Right atrium auricular region (tissue), 2 donors: ENCODE measurements around the gene MLYCD. TPM values are rescaled to one million over a fixed set of nuclear protein-coding genes. Genes with fewer than 3 reads are reported as not detected.

Experiments
- DNase-seq: peaks from one replicate; pipeline ENCODE4 v3.0.0-alpha.2; 2019; ENCODE audit warnings: low spot score
- H3K27ac ChIP-seq, 2 donors: fragments of 200-600 bp; sonication (generic); 1 replicate in 1 of 2; 2 replicates in 1 of 2; pipeline ENCODE4 v1.5.1; 2016 to 2019
- H3K27me3 ChIP-seq, 2 donors: fragments of 200-600 bp; sonication (generic); one replicate each; pipeline versions ENCODE4 v1.5.1 to v1.6.0; 2017 to 2019
- H3K36me3 ChIP-seq: fragments of 200-600 bp; sonication (generic); one replicate; pipeline ENCODE4 v1.5.1; 2016
- H3K4me1 ChIP-seq, 2 donors: fragments of 200-600 bp; sonication (generic); one replicate each; pipeline versions ENCODE4 v1.5.1 to v1.6.0; 2017 to 2019
- H3K4me3 ChIP-seq, 2 donors: fragments of 200-600 bp; sonication (generic); 1 replicate in 1 of 2; 2 replicates in 1 of 2; pipeline ENCODE4 v1.5.1; 2017 to 2019; ENCODE audit warnings: mild to moderate bottlenecking in 1 of 2, moderate library complexity in 1 of 2
- H3K9me3 ChIP-seq, 2 donors: fragments of 200-600 bp; sonication (generic); one replicate each; pipeline ENCODE4 v1.5.1; 2019
- CTCF ChIP-seq, 2 donors: fragments of 200-600 bp; sonication (generic); IDR thresholded peaks; one replicate each; pipeline ENCODE4 v1.5.1; 2019; ENCODE audit warnings: antibody characterized with exemption in 2 of 2
- total RNA-seq, 2 donors: library from RNA; depleted of rRNA; stranded (reverse); fragments of >200 nt; gene quantifications; one replicate each; pipeline ENCODE4 v1.1.0, GENCODE V29; 2016

Gene MLYCD
- total RNA-seq, 2 donors from 2014 or later = 22.0 to 37.0 TPM

- peak; percentile 80 for DNase-seq
- peaks cover 0 to 37% of the 10 kb centered on the region in 2 donors for H3K4me1 ChIP-seq
Measured at GRCh38 chr16:83954577-83955016, 55.7 kb downstream of the MLYCD start.

GRCh38 chr16:83955218-83956130 lies 56.6 kb downstream of the MLYCD start:
- H3K4me1 ChIP-seq = peaks cover 0 to 37% of the 10 kb centered on the region in 2 donors
- peak overlapping the region in 1 of 2 donors; percentile 98 for H3K27ac ChIP-seq
- no peak overlapping the region for H3K4me3 ChIP-seq
- TF ChIP-seq CTCF (IDR thresholded peaks at IDR 0.05) = no peak
- H3K27me3 ChIP-seq = no peaks in the 10 kb centered on the region
- H3K9me3 ChIP-seq = no peaks in the 10 kb centered on the region
- peak; percentile 71 for DNase-seq
- peaks cover 16% of the 10 kb centered on the region for H3K36me3 ChIP-seq

More at GRCh38 chr16:83954577-83955016, 55.7 kb downstream of the MLYCD start:
- TF ChIP-seq CTCF (IDR thresholded peaks at IDR 0.05) = no peak
- Histone ChIP-seq H3K9me3 (no peaks in the 10 kb centered on the region), H3K36me3 (peaks cover 8% of the 10 kb centered on the region), H3K27ac (peak overlapping the region; percentile 92 to 98), H3K4me3 (peak overlapping the region in 1 of 2 donors; percentile 70), H3K27me3 (no peaks in the 10 kb centered on the region)

- Histone ChIP-seq H3K4me1 (peaks cover 0 to 37% of the 10 kb centered on the region in 2 donors), H3K27me3 (no peaks in the 10 kb centered on the region), H3K9me3 (no peaks in the 10 kb centered on the region), H3K27ac (no peak overlapping the region), H3K36me3 (peaks cover 25% of the 10 kb centered on the region), H3K4me3 (no peak overlapping the region)
- peak; percentile 86 for DNase-seq
- TF ChIP-seq CTCF (IDR thresholded peaks at IDR 0.05) = peak; percentile 67 to 79
Measured at GRCh38 chr16:83956336-83957289, 57.7 kb downstream of the MLYCD start.

- H3K9me3 ChIP-seq = no peaks in the 10 kb centered on the region
- H3K36me3 ChIP-seq = peaks cover 27% of the 10 kb centered on the region
- DNase-seq = no peak
- TF ChIP-seq CTCF (IDR thresholded peaks at IDR 0.05) = no peak
- H3K27ac ChIP-seq = peak overlapping the region in 1 of 2 donors; percentile 29
- no peaks in the 10 kb centered on the region for H3K27me3 ChIP-seq
- peaks cover 0 to 33% of the 10 kb centered on the region in 2 donors for H3K4me1 ChIP-seq
- no peak overlapping the region for H3K4me3 ChIP-seq
Measured at GRCh38 chr16:83957296-83957855, 58.5 kb downstream of the MLYCD start.

- peaks cover 27% of the 10 kb centered on the region for H3K36me3 ChIP-seq
- peaks cover 0 to 24% of the 10 kb centered on the region in 2 donors for H3K4me1 ChIP-seq
- peak overlapping the region; percentile 1 to 38 for H3K27ac ChIP-seq
- DNase-seq = no peak
- TF ChIP-seq CTCF (IDR thresholded peaks at IDR 0.05) = no peak
- no peaks in the 10 kb centered on the region for H3K9me3 ChIP-seq
- no peak overlapping the region for H3K4me3 ChIP-seq
- no peaks in the 10 kb centered on the region for H3K27me3 ChIP-seq
Measured at GRCh38 chr16:83958137-83958845, 59.4 kb downstream of the MLYCD start.
